HL-60/S4 treated with phorbol 12-myristate 13-acetate at 8.2 ng/mL for 4 days and 3 days (cell line): ENCODE results near the gene VPS33A.
"Not testable (repeated sequence)": the region's sequence is repeated elsewhere in the genome, so short reads cannot be mapped to it uniquely, and the experiment has no call there.

Experiments used
- in situ Hi-C: fragments of 300-500 bp; cut with MboI; formaldehyde crosslinking; loops from 2 replicates; pipeline ENCODE4 v1.15.0; 2022; ENCODE audit warnings: low sequenced_read_pairs

Gene VPS33A

GRCh38 chr12:122258462-122258861 is 7.8 kb downstream of the VPS33A start:
- in situ Hi-C loops = not testable (repeated sequence)

- in situ Hi-C loops = no loop called here
Measured at GRCh38 chr12:122250536-122250935, 15.8 kb downstream of the VPS33A start.

- in situ Hi-C loops = no loop called here
Measured at GRCh38 chr12:122250047-122250446, 16.2 kb downstream of the VPS33A start.

- in situ Hi-C loops = no loop called here
Measured at GRCh38 chr12:122245553-122245952, 20.7 kb downstream of the VPS33A start.

- in situ Hi-C loops = no loop called here
Measured at GRCh38 chr12:122244565-122245371, 21.5 kb downstream of the VPS33A start.

GRCh38 chr12:122243965-122244364 is 22.3 kb downstream of the VPS33A start:
- in situ Hi-C loops = no loop called here

GRCh38 chr12:122238861-122239260 is 27.4 kb downstream of the VPS33A start:
- in situ Hi-C loops = no loop called here

- in situ Hi-C loops = no loop called here
Measured at GRCh38 chr12:122235741-122236140, 30.6 kb downstream of the VPS33A start.

- in situ Hi-C loops = no loop called here
Measured at GRCh38 chr12:122232691-122233090, 33.6 kb downstream of the VPS33A start.

- in situ Hi-C loops = no loop called here
Measured at GRCh38 chr12:122230798-122231197, 35.5 kb downstream of the VPS33A start.

GRCh38 chr12:122228092-122228491 is 38.2 kb downstream of the VPS33A start:
- in situ Hi-C loops = no loop called here

GRCh38 chr12:122227341-122227740 is 39.0 kb downstream of the VPS33A start:
- in situ Hi-C loops = no loop called here

- in situ Hi-C loops = no loop called here
Measured at GRCh38 chr12:122226366-122227125, 39.7 kb downstream of the VPS33A start.

GRCh38 chr12:122225683-122226365 is 40.5 kb downstream of the VPS33A start, which contains the start of gene DIABLO:
Gene DIABLO (minus strand): TSS chr12:122226052. CDS start chr12:122226014, 38 bp downstream.
- in situ Hi-C loops = no loop called here

GRCh38 chr12:122216445-122216844 is 49.8 kb downstream of the VPS33A start:
- in situ Hi-C loops = no loop called here

- in situ Hi-C loops = no loop called here
Measured at GRCh38 chr12:122215771-122216170, 50.5 kb downstream of the VPS33A start.

- in situ Hi-C loops = no loop called here
Measured at GRCh38 chr12:122208073-122208820, 58.0 kb downstream of the VPS33A start.

GRCh38 chr12:122207391-122207790 is 58.9 kb downstream of the VPS33A start:
- in situ Hi-C loops = no loop called here

- in situ Hi-C loops = no loop called here
Measured at GRCh38 chr12:122206976-122207375, 59.3 kb downstream of the VPS33A start.

GRCh38 chr12:122206111-122206881 is 60.0 kb downstream of the VPS33A start:
- in situ Hi-C loops = no loop called here
